ENCODE data around the gene MIS12.

Gene MIS12

GRCh38 chr17:5532581-5532980 is 46.2 kb downstream of the MIS12 start:
- in situ Hi-C loops (cut with MboI; ENCODE audit: low sequenced_read_pairs) = no loop called here

- in situ Hi-C loops (cut with MboI; ENCODE audit: low sequenced_read_pairs) = no loop called here
These were observed 47.3 kb downstream of the MIS12 start for GRCh38 chr17:5533486-5534315.

GRCh38 chr17:5535436-5535835 is 49.1 kb downstream of the MIS12 start:
- in situ Hi-C loops (cut with MboI; ENCODE audit: low sequenced_read_pairs) = no loop called here

GRCh38 chr17:5536866-5537650 is 50.7 kb downstream of the MIS12 start:
- in situ Hi-C loops (cut with MboI; ENCODE audit: low sequenced_read_pairs) = no loop called here

- in situ Hi-C loops (cut with MboI; ENCODE audit: low sequenced_read_pairs) = no loop called here
These were observed 52.9 kb downstream of the MIS12 start for GRCh38 chr17:5539286-5539685.

GRCh38 chr17:5540321-5540720 is 54.0 kb downstream of the MIS12 start:
- in situ Hi-C loops (cut with MboI; ENCODE audit: low sequenced_read_pairs) = no loop called here

All from hTERT RPE-1 (cell line).